ENCODE measurements around the gene SACM1L.

DNA sequence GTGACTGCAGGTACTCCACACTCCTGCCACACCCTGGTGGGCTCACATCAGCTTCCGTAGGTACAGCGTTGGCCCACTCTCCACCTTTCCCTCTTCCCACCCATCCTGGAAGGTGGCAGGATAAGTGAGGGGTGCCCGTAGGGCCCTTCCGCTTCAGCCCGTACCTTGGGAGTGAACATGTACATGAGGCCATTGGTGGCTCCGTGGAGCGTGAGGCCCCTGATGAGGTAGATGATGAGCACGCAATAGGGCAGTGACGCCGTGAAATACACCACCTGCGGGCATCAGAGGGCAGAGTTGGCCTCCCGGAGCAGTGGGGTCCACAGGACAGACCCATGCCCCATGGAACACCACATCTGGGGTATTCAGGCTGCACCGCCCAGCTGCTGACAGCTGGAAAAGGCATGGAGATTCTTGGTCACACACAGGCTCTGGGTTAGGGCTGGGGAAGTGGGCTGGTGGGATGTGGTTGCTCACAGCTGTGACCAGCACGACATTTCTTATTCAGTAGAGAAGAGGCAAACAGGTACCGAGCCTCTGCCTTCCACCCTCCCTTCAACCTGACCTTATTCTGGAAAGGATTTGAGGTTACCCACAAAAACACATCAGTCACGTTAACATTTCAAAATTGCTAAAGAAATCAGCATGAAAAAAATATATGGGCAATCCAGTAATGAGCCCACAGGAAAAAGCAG, 83.3 kb downstream of the SACM1L start:
- TF ChIP-seq, protein P1, sequence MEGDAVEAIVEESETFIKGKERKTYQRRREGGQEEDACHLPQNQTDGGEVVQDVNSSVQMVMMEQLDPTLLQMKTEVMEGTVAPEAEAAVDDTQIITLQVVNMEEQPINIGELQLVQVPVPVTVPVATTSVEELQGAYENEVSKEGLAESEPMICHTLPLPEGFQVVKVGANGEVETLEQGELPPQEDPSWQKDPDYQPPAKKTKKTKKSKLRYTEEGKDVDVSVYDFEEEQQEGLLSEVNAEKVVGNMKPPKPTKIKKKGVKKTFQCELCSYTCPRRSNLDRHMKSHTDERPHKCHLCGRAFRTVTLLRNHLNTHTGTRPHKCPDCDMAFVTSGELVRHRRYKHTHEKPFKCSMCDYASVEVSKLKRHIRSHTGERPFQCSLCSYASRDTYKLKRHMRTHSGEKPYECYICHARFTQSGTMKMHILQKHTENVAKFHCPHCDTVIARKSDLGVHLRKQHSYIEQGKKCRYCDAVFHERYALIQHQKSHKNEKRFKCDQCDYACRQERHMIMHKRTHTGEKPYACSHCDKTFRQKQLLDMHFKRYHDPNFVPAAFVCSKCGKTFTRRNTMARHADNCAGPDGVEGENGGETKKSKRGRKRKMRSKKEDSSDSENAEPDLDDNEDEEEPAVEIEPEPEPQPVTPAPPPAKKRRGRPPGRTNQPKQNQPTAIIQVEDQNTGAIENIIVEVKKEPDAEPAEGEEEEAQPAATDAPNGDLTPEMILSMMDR (IDR thresholded peaks at IDR 0.05) = no peak
- TF ChIP-seq POLR2A (IDR thresholded peaks at IDR 0.05) = no peak

All from body of pancreas (tissue), 4 donors.